C4-2B (cell line): ENCODE measurements around the gene MINPP1.

Experiments
- CTCF ChIP-seq: fragments of 450-650 bp; conservative IDR thresholded peaks from 2 replicates; pipeline ENCODE4 v1.5.1; 2017; ENCODE audit warnings: mild to moderate bottlenecking
- ZFX ChIP-seq: fragments of 450-650 bp; IDR thresholded peaks from 2 replicates; pipeline ENCODE4 v1.6.1; 2017

- TF ChIP-seq CTCF (no peak), ZFX (no peak)
These were observed 4.1 kb downstream of the MINPP1 start for GRCh38 chr10:87508837-87509236.
